Endothelial cell of umbilical vein (primary cell): ENCODE measurements around the gene KLF3. TPM values are rescaled to one million over a fixed set of nuclear protein-coding genes. Genes with fewer than 3 reads are reported as not detected.

Source experiments
- BruUV-seq: library from RNA; stranded (reverse); fragments of 400-500 nt; replicated peaks from 2 replicates; lab custom pipeline; 2021; lab: Mats Ljungman, UMichigan
- CTCF ChIA-PET: fragments of 300-600, 350-600 bp; sonication (Branson Sonifier 250); formaldehyde crosslinking; loops from one replicate; lab custom pipeline; 2021; ENCODE audit warnings: antibody characterized with exemption, inconsistent platforms; lab: Charles Lee
- POLR2A ChIA-PET: fragments of 300-600, 350-600 bp; sonication (Branson Sonifier 250); formaldehyde crosslinking; loops from one replicate; lab custom pipeline; 2021; ENCODE audit warnings: antibody characterized with exemption, inconsistent platforms; lab: Charles Lee
- DNase-seq: peaks from one replicate; pipeline ENCODE4 v3.0.0-alpha.2; 2011; ENCODE audit warnings: low read depth, low spot score
- FAIRE-seq: peaks from 2 replicates; lab custom pipeline; 2011; peaks lifted over from hg19 to GRCh38; lab: Jason Lieb, UNC
- H2AFZ ChIP-seq: 2 replicates; pipeline ENCODE4 v1.6.0; 2012; ENCODE audit warnings: low read depth, low read length, control low read depth, inconsistent platforms
- H3K27ac ChIP-seq: 2 replicates; pipeline ENCODE4 v1.5.1; 2011; ENCODE audit warnings: low read depth, mild to moderate bottlenecking, control low read depth, low read length, moderate library complexity; ENCODE audit not compliant: insufficient read depth
- H3K27me3 ChIP-seq, 2 experiments: 2 replicates each; pipeline versions ENCODE4 v1.6.0 to v1.6.1; 2011; ENCODE audit warnings: low read length in 2 of 2, mixed read lengths in 1 of 2; ENCODE audit not compliant: control insufficient read depth in 2 of 2, insufficient read depth in 2 of 2
- H3K36me3 ChIP-seq, 2 experiments: 2 replicates in 1 of 2; 3 replicates in 1 of 2; pipeline ENCODE4 v1.5.1; 2011; ENCODE audit warnings: low read length in 2 of 2, mild to moderate bottlenecking in 1 of 2, moderate library complexity in 1 of 2; ENCODE audit not compliant: control insufficient read depth in 2 of 2, insufficient read depth in 2 of 2; ENCODE audit errors: extremely low read depth in 1 of 2
- H3K4me1 ChIP-seq: 3 replicates; pipeline ENCODE4 v1.5.1; 2011; ENCODE audit warnings: mild to moderate bottlenecking, low read length; ENCODE audit not compliant: control insufficient read depth, insufficient read depth; ENCODE audit errors: extremely low read depth
- H3K4me2 ChIP-seq: 2 replicates; pipeline ENCODE4 v1.6.1; 2011; ENCODE audit warnings: low read length, control low read depth, mixed read lengths; ENCODE audit not compliant: insufficient read depth
- H3K4me3 ChIP-seq, 3 experiments: fragments of 200-600 bp in 1 of 3; sonication (generic), shearing (Covaris generic) in 1 of 3; replicated peaks in 1 of 3; 2 replicates each; pipeline ENCODE4 v1.5.1; 2011 to 2016; ENCODE audit warnings: control low read depth in 3 of 3, low read length in 3 of 3, mild to moderate bottlenecking in 2 of 3, inconsistent platforms in 1 of 3, low read depth in 1 of 3, moderate library complexity in 1 of 3; ENCODE audit not compliant: insufficient read depth in 1 of 3
- H3K79me2 ChIP-seq: 2 replicates; pipeline ENCODE4 v1.6.0; 2012; ENCODE audit warnings: low read length, inconsistent platforms; ENCODE audit not compliant: control insufficient read depth, insufficient read depth
- H3K9ac ChIP-seq: replicated peaks from 2 replicates; pipeline ENCODE3; 2011; ENCODE audit warnings: low read length, control low read depth; ENCODE audit not compliant: insufficient read depth; ENCODE audit errors: extremely low read depth
- H3K9me1 ChIP-seq: replicated peaks from 3 replicates; pipeline ENCODE4 v1.6.0; 2011; ENCODE audit warnings: mild to moderate bottlenecking, low read length; ENCODE audit not compliant: control insufficient read depth, insufficient read depth; ENCODE audit errors: extremely low read depth
- H3K9me3 ChIP-seq: replicated peaks from 2 replicates; pipeline ENCODE4 v1.5.1; 2012; ENCODE audit warnings: low read length, inconsistent platforms; ENCODE audit not compliant: control insufficient read depth, insufficient read depth
- H4K20me1 ChIP-seq: replicated peaks from 2 replicates; pipeline ENCODE3; 2011; ENCODE audit warnings: mild to moderate bottlenecking, low read length; ENCODE audit not compliant: control insufficient read depth, insufficient read depth; ENCODE audit errors: extremely low read depth
- CTCF ChIP-seq, 2 donors: IDR thresholded peaks; 1 replicate in 1 of 2; 2 replicates in 1 of 2; pipeline ENCODE4 v1.5.1; 2011; ENCODE audit warnings: low read length in 2 of 2, mild to moderate bottlenecking in 2 of 2, moderate library complexity in 2 of 2, control low read depth in 1 of 2, inconsistent platforms in 1 of 2, low read depth in 1 of 2; ENCODE audit not compliant: insufficient read depth in 1 of 2; ENCODE audit errors: extremely low read depth in 1 of 2
- EZH2 ChIP-seq: IDR thresholded peaks from 2 replicates; pipeline ENCODE4 v1.6.1; 2012; ENCODE audit warnings: borderline replicate concordance, low read depth, mild to moderate bottlenecking, moderate library complexity, low read length, inconsistent platforms; ENCODE audit not compliant: severe bottlenecking
- FOS ChIP-seq: IDR thresholded peaks from 2 replicates; pipeline ENCODE4 v1.6.1; 2011; ENCODE audit warnings: mild to moderate bottlenecking, low read length, moderate library complexity, borderline replicate concordance; ENCODE audit not compliant: insufficient read depth
- GATA2 ChIP-seq: IDR thresholded peaks from 2 replicates; pipeline ENCODE4 v1.7.0; 2011; ENCODE audit warnings: low read depth, mild to moderate bottlenecking, moderate library complexity, mixed read lengths, low read length; ENCODE audit not compliant: insufficient read length, insufficient read depth
- JUN ChIP-seq: IDR thresholded peaks from 2 replicates; pipeline ENCODE4 v1.6.1; 2011; ENCODE audit warnings: borderline replicate concordance, low read depth; ENCODE audit not compliant: insufficient read length, insufficient read depth
- MAX ChIP-seq: IDR thresholded peaks from 2 replicates; pipeline ENCODE4 v1.6.1; 2011; ENCODE audit not compliant: insufficient read depth, insufficient read length
- MYC ChIP-seq: IDR thresholded peaks from one replicate; pipeline ENCODE4 v1.6.1; 2011; ENCODE audit warnings: mild to moderate bottlenecking, low read depth, low read length
- POLR2A ChIP-seq: IDR thresholded peaks from 2 replicates; pipeline ENCODE4 v1.6.1; 2012; ENCODE audit warnings: low read depth, mild to moderate bottlenecking, control low read depth, low read length
- POLR2AphosphoS5 ChIP-seq: IDR thresholded peaks from 2 replicates; pipeline ENCODE4 v1.6.1; 2012; ENCODE audit warnings: low read depth, mild to moderate bottlenecking, control low read depth, low read length, moderate library complexity; ENCODE audit not compliant: insufficient read depth
- dilution Hi-C: fragments of 300-500 bp; cut with MboI; formaldehyde crosslinking; loops from one replicate; pipeline ENCODE4 v1.15.0; 2019; ENCODE audit warnings: low sequenced_read_pairs; ENCODE audit not compliant: extremely low pct_ligation_motif_present
- intact Hi-C: fragments of 100-400 bp; cut with micrococcal nuclease; formaldehyde crosslinking; loops from one replicate; pipeline ENCODE4 v1.10.0; 2022
- polyA plus RNA-seq, 4 experiments: library from polyadenylated mRNA; depleted of rRNA in 3 of 4; stranded (reverse) in 3 of 4; unstranded in 1 of 4; fragments of >200 nt; gene quantifications; 2 replicates each; pipeline versions ENCODE4 v1.2.1 to v1.2.3, GENCODE V29; 2011 to 2012; ENCODE audit warnings: missing spikeins in 1 of 4
- total RNA-seq: library from RNA; stranded (reverse); gene quantifications from 2 replicates; pipeline ENCODE4 v1.2.3, GENCODE V29; 2021

The KLF3 gene
- total and polyA plus RNA-seq, 2 donors (not counting 3 experiments of a cell fraction or from before 2014, with no cell fraction given): 27.7 to 50.5 TPM

GRCh38 chr4:38703635-38704034 is 39.6 kb downstream of the KLF3 start:
- intact Hi-C loops: no loop called here
- TF ChIP-seq MYC: no peak
- no peak for TF ChIP-seq CTCF (IDR thresholded peaks at IDR 0.05; ENCODE audit: extremely low read depth in 1 of 2, insufficient read depth in 1 of 2, low read depth in 1 of 2, low read length in 2 of 2)
- no peak for TF ChIP-seq EZH2
- Histone ChIP-seq H3K9me1 (no peaks in the 10 kb centered on the region), H3K4me1 (peaks cover 13% of the 10 kb centered on the region), H4K20me1 (no peaks in the 10 kb centered on the region), H3K4me2 (no peak overlapping the region), H3K79me2 (no peaks in the 10 kb centered on the region), H3K9ac (no peak overlapping the region), H3K36me3 (peaks cover 0 to 4% of the 10 kb centered on the region in 2 experiments), H3K4me3 (no peak overlapping the region), H2AFZ (no peak overlapping the region), H3K27me3 (no peaks in the 10 kb centered on the region), H3K9me3 (no peaks in the 10 kb centered on the region), H3K27ac (no peak overlapping the region)
- ChIA-PET POLR2A (no interaction called here), CTCF (interaction anchor here (1.0 to 2.3 kb wide), 4 partner anchors 15 to 641 kb away, joined by 3 to 8 read pairs (median 4); no protein-coding TSS in a partner anchor)
- dilution Hi-C loops: no loop called here
- FAIRE-seq (no peak), DNase-seq (no peak)
- BruUV-seq: no TSS peak

- no peak overlapping the region for H3K4me3 ChIP-seq
These were observed 40.7 kb downstream of the KLF3 start for GRCh38 chr4:38704622-38705154.

More at GRCh38 chr4:38704622-38705154, 40.7 kb downstream of the KLF3 start:
- TF ChIP-seq POLR2A: no peak
- TF ChIP-seq GATA2: no peak
- TF ChIP-seq POLR2AphosphoS5: no peak
- TF ChIP-seq FOS: no peak
- TF ChIP-seq CTCF (IDR thresholded peaks at IDR 0.05; ENCODE audit: extremely low read depth in 1 of 2, insufficient read depth in 1 of 2, low read depth in 1 of 2, low read length in 2 of 2): no peak
- TF ChIP-seq MYC: no peak
- TF ChIP-seq JUN: no peak
- no peak for TF ChIP-seq MAX
- TF ChIP-seq EZH2: no peak
- Histone ChIP-seq H3K79me2 (no peaks in the 10 kb centered on the region), H4K20me1 (no peaks in the 10 kb centered on the region), H3K27me3 (no peaks in the 10 kb centered on the region), H3K4me2 (no peak overlapping the region), H3K9me3 (no peaks in the 10 kb centered on the region), H3K9me1 (no peaks in the 10 kb centered on the region), H3K27ac (no peak overlapping the region), H3K4me1 (peaks cover 13% of the 10 kb centered on the region), H3K36me3 (no peaks in the 10 kb centered on the region), H3K9ac (no peak overlapping the region), H2AFZ (no peak overlapping the region)
- no TSS peak for BruUV-seq
- dilution Hi-C loops (no loop called here), intact Hi-C loops (no loop called here)
- DNase-seq (no peak), FAIRE-seq (no peak)
- ChIA-PET CTCF (interaction anchor here (1.1 to 2.3 kb wide), 5 partner anchors 11 to 525 kb away, joined by 3 to 8 read pairs (median 4); no protein-coding TSS in a partner anchor), POLR2A (no interaction called here)
